SKM-1 treated with dmso at 0.1 percent for 144 hours (cell line): Measurements from ENCODE around the gene ADAMTS13.

ENCODE experiments used
- DNase-seq: peaks from one replicate; lab custom pipeline; 2025; ENCODE audit not compliant: unreplicated experiment; lab: John Stamatoyannopoulos, UW

Gene ADAMTS13

GRCh38 chr9:133488686-133489252 is 66.6 kb downstream of the ADAMTS13 start:
- no peak for DNase-seq

- no peak for DNase-seq
Observed at GRCh38 chr9:133489253-133490190, 67.4 kb downstream of the ADAMTS13 start.

- DNase-seq: no peak
Observed at GRCh38 chr9:133490201-133490681, 68.1 kb downstream of the ADAMTS13 start.

GRCh38 chr9:133490865-133491655 is 68.9 kb downstream of the ADAMTS13 start:
- no peak for DNase-seq

- DNase-seq: no peak
Observed at GRCh38 chr9:133491656-133491925, 69.4 kb downstream of the ADAMTS13 start.

- no peak for DNase-seq
Observed at GRCh38 chr9:133492061-133493021, 70.2 kb downstream of the ADAMTS13 start.

DNA sequence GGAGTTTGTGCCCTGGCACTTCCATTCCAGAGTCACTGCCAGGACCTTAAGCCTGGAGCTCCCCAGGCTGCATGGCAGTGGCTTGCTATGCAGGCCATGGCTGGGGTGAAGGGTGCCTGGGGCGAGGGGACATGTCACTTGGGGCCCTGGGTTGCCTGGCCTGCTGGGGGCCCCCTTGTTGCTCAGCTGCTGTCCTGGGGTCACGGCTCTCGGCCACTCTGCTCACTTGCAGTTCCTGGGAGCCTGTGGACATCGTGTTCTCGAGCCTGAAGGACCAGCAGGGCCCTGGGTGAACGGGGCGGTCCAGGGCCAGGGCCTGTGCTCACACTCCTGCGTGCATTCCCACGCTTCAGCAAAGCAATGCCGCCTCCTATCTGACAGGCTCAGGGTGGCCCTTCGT is 71.3 kb downstream of the ADAMTS13 start:
- no peak for DNase-seq

GRCh38 chr9:133493845-133494540 is 71.8 kb downstream of the ADAMTS13 start:
- DNase-seq: no peak

- no peak for DNase-seq
Observed at GRCh38 chr9:133494636-133495326, 72.6 kb downstream of the ADAMTS13 start.

- DNase-seq: no peak
Observed at GRCh38 chr9:133495327-133496293, 73.4 kb downstream of the ADAMTS13 start.

DNA sequence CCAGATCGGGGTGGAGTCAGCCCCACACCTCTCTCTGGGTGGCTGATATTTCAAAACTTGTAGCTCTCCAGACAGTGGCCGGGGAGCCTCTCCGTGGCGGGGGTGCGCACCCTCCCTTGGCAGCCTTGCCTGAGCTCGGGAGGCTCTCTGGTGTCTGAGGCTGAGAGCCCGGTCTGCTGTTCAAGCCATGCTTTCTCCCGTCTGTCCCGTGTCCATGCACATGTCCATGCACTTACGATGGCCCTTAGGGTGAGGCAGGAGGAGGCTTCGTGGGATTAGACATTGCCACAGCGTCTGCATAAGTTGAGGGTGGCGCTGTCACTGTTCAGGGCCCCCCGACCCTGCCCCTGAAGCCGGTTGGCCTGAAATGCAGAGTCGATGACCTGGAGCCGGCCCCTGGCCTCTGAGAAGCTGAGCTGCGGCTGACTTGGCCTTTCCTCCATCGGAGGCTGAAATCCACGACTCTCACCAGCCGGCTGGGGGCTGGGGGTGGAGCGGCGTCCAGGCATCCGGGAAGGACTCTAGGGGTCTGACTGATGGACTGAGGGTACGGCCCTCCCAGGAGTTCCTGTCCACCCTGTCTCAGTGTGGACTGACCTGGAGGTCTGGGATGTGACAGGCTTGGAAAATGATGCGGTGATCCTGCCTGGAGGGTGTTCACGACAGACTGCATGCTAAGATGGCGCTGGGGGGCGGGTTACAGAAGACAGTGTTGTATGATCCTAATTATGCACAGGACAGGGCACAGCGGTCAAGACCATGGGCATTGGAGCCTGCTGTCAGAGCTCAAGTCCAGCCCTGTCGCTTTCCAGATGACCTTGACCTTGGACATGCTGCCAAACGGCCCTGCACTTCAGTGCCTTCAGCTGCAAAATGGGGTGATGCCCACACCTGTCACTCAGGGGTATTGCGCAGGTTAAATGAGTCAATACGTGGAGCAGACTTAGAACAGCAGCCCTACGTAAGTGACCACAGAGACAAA is 75.0 kb downstream of the ADAMTS13 start:
- DNase-seq: no peak

DNA sequence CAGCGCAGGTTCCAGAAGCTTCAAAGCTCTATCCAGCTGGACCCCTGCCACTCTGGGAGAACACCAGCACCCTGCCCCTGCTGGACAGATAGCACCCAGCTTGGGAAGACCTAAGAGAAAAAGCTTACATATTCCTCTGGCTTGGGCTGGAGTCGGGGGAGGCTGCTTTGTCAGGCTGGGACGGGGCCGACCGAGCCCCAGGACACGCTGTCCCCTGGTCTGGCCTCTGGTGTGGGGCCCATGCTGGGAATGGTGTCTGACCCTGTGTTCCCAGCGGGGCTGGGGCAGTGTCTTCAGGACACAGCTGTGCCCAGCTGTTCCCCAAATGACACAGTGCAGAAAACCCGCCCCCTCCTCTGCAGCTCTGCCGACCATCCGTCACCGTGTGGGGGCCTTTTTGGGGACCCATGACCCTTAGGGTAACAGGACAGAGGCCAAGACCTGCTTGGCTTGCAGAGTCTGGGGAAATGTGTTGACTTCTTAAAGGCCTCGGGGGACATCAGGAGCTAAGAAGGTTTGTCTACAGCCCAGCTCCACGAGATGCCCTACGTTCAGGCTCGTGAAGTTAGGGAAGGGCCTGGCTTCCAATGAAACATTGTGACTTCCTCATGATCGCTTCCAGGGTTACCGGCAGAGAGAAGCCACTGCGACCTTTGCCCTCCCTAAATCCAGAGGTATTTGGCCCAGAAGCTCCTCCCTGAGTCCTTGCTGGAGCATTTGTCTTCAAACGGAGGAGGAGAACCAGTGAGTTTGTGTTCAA is 77.1 kb downstream of the ADAMTS13 start:
- DNase-seq: no peak

DNA sequence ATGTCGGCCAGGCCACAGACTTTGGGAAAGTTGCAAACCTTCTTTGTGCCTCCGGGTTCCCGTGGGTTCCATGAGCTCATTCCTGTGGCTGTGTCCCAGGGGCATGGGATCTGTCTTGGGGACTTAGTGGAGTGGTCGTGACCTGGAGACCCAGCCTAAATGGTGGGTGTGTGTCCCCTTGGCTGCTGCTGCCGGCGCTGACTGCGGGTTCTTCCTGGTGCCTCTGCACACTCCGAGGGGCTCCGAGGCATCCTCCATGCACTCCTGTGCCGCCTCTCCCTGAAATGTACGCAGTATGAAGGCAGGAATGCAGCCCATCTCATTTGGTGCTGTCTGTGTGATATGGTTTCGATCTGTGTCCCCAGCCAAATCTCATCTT is 77.7 kb downstream of the ADAMTS13 start:
- no peak for DNase-seq

DNA sequence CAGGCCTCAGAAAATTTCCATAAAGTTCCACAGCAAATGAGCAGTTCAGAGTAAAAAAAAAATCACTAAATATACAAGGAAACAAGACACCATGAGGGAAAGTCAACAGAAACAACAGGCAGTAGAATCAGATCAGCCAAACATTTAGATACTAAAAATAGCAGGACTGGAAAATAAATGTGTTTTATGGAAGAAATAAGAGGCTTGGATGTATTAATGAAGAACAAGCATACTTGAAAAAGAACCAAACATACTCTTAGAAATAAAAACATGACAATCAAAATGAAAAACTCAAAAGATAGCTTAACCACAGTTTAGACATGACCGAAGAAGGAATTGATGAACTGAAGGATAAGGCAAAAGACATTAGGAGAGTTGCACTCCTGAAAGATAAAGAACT is 79.9 kb downstream of the ADAMTS13 start:
- DNase-seq: no peak

GRCh38 chr9:133505186-133505830 is 83.1 kb downstream of the ADAMTS13 start:
- DNase-seq: no peak
